Tibial artery (tissue), 4 donors: ENCODE measurements around the gene DOK1.

Experiments used
- DNase-seq, 2 donors: peaks; one replicate each; pipeline ENCODE4 v3.0.0-alpha.2; 2019
- H3K27ac ChIP-seq, 2 donors: fragments of 200-600 bp; sonication (generic) in 1 of 2; 1 replicate in 1 of 2; 2 replicates in 1 of 2; pipeline ENCODE4 v1.5.1; 2018 to 2019; ENCODE audit warnings: mild to moderate bottlenecking in 1 of 2
- H3K27me3 ChIP-seq, 2 donors: fragments of 200-600 bp; sonication (generic) in 1 of 2; one replicate each; pipeline versions ENCODE4 v1.5.1 to v1.6.0; 2016 to 2019
- H3K36me3 ChIP-seq, 3 donors: fragments of 200-600 bp; sonication (generic) in 2 of 3; one replicate each; pipeline ENCODE4 v1.5.1; 2016 to 2019; ENCODE audit warnings: mild to moderate bottlenecking in 2 of 3
- H3K4me1 ChIP-seq, 4 donors: fragments of 200-600 bp; sonication (generic) in 2 of 4; 1 replicate in 3 of 4; 2 replicates in 1 of 4; pipeline ENCODE4 v1.5.1; 2016 to 2019
- H3K4me3 ChIP-seq, 2 donors: fragments of 200-600 bp; sonication (generic) in 1 of 2; 1 replicate in 1 of 2; 2 replicates in 1 of 2; pipeline ENCODE4 v1.5.1; 2018 to 2019; ENCODE audit warnings: mild to moderate bottlenecking in 2 of 2
- H3K9me3 ChIP-seq, 3 donors: fragments of 200-600 bp; sonication (generic) in 1 of 3; one replicate each; pipeline ENCODE4 v1.5.1; 2016 to 2019
- CTCF ChIP-seq, 2 experiments: fragments of 200-600 bp in 1 of 2; fragments of 450-650 bp in 1 of 2; IDR thresholded peaks; one replicate each; pipeline ENCODE4 v1.5.1; 2017 to 2019; ENCODE audit warnings: antibody characterized with exemption in 2 of 2, mild to moderate bottlenecking in 1 of 2, moderate library complexity in 1 of 2
- intact Hi-C: fragments of 100-400 bp; cut with DNase I; formaldehyde crosslinking; loops from one replicate; pipeline ENCODE4 v1.15.0; 2023; ENCODE audit warnings: low total_unique reads

The DOK1 gene

DNA sequence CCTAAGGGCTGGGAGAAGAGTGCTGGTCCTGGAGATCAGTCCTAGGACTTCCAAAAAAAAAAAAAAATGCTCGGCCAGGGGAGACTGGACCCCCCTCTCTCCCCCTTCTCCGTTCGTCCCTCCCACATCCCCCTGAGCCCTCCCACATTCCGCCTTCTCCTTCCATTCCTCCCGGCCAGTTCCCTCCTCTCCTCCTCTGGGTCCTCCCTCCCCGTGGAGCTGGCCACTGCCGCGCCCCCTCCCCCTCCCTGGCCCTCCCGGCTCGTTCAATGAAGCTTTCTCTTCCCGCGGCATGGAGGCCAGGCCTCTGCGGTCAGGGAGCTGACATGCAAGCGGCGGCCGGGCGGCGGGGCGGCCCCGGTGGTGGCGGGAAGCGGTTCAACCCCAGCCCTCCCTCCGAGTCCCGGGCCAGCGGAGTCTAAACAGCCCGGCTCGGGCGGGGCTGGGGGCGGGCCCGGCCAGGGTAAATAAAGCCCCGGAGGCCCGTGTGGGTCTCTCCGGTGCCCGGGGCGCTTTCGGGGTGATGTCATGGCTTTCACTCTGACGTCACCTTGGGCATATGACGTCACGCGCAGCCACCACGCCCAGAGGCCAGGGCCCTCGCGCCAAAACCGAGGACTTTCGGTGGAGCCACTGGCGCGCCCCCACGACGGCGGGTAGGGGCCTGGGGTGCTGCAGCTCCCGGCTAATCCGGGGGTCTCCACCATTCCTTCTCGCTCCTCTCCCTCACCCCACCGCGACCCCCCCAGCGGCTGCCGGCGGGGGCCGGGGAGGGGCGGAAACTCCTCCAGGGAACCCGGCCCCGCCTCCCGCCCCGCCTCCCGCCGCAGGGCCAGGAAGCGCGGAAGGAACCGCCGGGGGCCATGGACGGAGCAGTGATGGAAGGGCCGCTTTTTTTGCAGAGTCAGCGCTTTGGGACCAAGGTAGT is at the start of gene DOK1, which contains the start of gene LOXL3:
Gene DOK1, plus strand, starts transcription at position 829 of the 928 bp plus-strand sequence. Its CDS starts 35 bp downstream, at position 864.
Gene LOXL3, minus strand, starts transcription at position 51 of the 928 bp plus-strand sequence. CDS start 1,308 bp downstream, outside the sequence.
- DNase-seq: peak; percentile 87 to 95
- Histone ChIP-seq H3K27me3 (no peaks in the 10 kb centered on the region), H3K36me3 (peaks cover 0 to 10% (median 0%) of the 10 kb centered on the region in 3 donors), H3K4me1 (peaks cover 0 to 28% (median 24%) of the 10 kb centered on the region in 4 donors), H3K27ac (peak within 1 kb of the TSS; percentile 84 to 91), H3K9me3 (no peaks in the 10 kb centered on the region), H3K4me3 (peak within 1 kb of the TSS; percentile 66 to 92)
- intact Hi-C loops: loop anchor here (5.0 kb wide), 1 partner anchor 33 kb away; no protein-coding TSS in a partner anchor
- peak in 1 of 2 experiments; percentile 14 for TF ChIP-seq CTCF (IDR thresholded peaks at IDR 0.05)

DNA sequence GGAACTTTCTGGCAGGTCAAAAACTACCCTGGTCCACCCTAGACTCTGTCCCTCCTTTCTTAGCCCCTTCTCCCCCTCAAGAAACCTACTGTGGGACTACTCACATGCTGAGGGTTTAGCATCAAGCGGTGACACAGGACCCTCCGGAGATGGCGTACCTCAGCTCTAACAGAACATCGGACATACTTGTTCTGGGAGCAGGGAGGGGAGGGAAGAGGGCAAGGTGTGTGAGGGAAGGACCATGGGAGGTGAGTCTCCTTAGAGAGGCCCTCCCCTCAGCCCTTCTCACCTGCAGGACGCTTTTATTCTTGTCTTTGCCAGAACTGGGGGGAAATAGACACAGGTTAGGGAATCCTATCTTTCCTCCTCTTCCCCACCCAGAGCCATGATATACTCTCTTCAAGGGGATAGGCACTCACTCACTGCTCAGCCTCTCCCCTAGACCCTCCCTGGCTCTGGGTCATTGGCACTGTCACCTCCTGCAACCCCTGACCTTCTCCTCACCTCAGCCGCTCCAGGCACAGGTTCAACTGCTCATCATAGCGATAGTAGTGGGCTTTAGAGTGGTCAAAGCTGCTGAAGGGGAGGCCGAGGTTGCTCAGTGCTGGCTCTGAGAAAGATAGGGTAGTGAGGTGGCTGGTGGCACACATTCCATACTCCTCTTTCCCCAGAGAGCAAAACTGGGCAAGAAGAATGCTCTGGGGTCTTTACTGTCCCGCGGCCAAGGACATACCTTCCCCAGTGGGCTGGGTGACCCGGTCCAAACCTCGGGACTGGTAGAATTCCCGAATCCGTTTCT is 48.9 kb upstream of the DOK1 start:
- H3K4me3 ChIP-seq: no peak overlapping the region
- H3K9me3 ChIP-seq: no peaks in the 10 kb centered on the region
- intact Hi-C loops: no loop called here
- TF ChIP-seq CTCF (IDR thresholded peaks at IDR 0.05): no peak
- peaks cover 0 to 43% of the 10 kb centered on the region in 2 donors for H3K27me3 ChIP-seq
- no peak overlapping the region for H3K27ac ChIP-seq
- peaks cover 0 to 45% (median 30%) of the 10 kb centered on the region in 4 donors for H3K4me1 ChIP-seq
- H3K36me3 ChIP-seq: peaks cover 13 to 24% (median 13%) of the 10 kb centered on the region in 3 donors
- DNase-seq: no peak

DNA sequence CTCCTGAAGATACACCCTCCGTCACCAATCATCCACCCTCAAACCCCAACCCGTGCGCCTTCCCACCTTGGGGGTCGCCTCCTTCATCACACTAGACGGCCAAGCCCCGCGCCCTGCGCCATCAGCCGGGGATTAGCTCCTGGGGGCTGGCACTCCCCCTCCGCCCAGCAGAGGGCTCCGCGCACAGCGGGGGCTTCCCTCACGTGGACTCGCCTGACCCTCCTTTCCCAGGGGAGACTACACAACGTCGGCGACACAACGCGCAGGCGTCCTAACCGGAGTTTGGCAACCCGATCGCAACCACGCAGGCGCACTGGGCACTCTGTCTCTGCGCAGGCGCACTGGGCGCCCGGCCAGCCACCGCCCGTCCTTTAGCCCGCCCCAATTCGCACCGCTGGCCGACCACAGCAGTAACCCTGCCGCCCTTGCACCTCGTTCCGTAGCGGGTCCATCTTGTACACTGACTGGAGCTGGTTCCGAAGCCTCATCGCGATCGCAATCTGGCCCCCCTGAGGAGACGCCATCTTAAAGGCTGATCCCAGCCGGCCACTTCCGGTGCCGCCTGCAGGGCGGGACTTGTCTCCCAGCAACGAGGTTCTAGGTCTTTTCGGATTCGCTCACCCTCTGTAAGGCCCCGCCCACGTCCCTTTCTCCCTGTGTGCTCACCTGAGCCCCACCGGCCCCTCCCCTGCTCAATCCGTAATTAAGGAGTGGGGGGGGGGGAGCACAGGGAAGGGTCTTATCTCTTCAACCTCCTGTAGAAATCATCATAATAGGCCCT is 47.2 kb upstream of the DOK1 start, which contains the start of gene PCGF1:
Gene PCGF1, minus strand, starts transcription at position 551 of the 781 bp plus-strand sequence. Its CDS starts 27 bp downstream, at position 524.
- Histone ChIP-seq H3K4me3 (peak within 1 kb of the TSS; percentile 66 to 80), H3K4me1 (peaks cover 0 to 44% (median 30%) of the 10 kb centered on the region in 4 donors), H3K36me3 (peaks cover 13 to 24% (median 13%) of the 10 kb centered on the region in 3 donors), H3K27ac (peak within 1 kb of the TSS; percentile 94 to 97), H3K9me3 (no peaks in the 10 kb centered on the region), H3K27me3 (peaks cover 0 to 43% of the 10 kb centered on the region in 2 donors)
- TF ChIP-seq CTCF (IDR thresholded peaks at IDR 0.05): peak in 1 of 2 experiments; percentile 10
- peak; percentile 99 to 100 for DNase-seq
- intact Hi-C loops: no loop called here

DNA sequence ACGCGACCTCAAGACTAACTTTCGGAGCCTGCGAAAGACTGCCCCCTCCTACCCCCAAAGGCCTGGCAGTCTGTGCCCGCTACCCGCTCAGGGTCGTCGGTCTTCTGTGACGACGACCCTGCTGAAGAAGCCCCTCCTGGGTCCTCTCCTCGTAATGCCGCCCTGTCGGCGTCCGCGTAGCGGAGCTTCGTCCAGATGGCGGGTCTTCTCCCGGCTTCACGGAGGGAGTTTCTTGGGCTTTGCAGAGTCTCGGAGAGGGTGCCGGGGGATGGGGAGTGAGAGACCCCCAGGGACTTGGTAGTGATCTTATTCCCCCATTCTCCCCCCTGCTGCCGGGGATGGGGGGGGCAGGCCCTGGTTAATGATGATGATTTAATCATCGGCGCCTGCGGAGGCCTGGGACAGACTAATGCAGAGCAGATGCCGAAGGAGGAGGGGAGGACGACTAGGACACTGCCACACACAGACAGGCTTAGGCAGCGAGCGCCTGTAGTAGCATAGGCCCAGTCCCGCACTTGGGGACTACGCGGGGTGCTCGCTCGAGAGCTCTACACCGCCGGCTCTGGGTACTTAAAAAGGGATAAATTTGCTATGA is 46.5 kb upstream of the DOK1 start:
- peaks cover 13 to 24% (median 13%) of the 10 kb centered on the region in 3 donors for H3K36me3 ChIP-seq
- DNase-seq: peak; percentile 24 to 65
- peaks cover 0 to 38% (median 26%) of the 10 kb centered on the region in 4 donors for H3K4me1 ChIP-seq
- H3K4me3 ChIP-seq: peak overlapping the region; percentile 66 to 80
- H3K27me3 ChIP-seq: peaks cover 3 to 43% of the 10 kb centered on the region in 2 donors
- intact Hi-C loops: no loop called here
- no peak for TF ChIP-seq CTCF (IDR thresholded peaks at IDR 0.05)
- H3K27ac ChIP-seq: peak overlapping the region; percentile 94 to 97
- no peaks in the 10 kb centered on the region for H3K9me3 ChIP-seq
